SJSA1 (cell line): Measurements from ENCODE around the gene FIGN. TPM values are rescaled to one million over a fixed set of nuclear protein-coding genes. Genes with fewer than 3 reads are reported as not detected.
A peak's percentile ranks its signal among the peaks of the same experiment; 100 is the strongest.

Experiments used
- DNase-seq, 2 experiments: peaks; one replicate each; pipeline ENCODE4 v3.0.0-alpha.2; 2015 to 2020; ENCODE audit warnings: low spot score in 2 of 2, low read depth in 1 of 2
- H3K27ac ChIP-seq: fragments of 250-450 bp; sonication (Bioruptor Pico); 2 replicates; pipeline ENCODE4 v1.5.1; 2020; ENCODE audit warnings: mild to moderate bottlenecking, moderate library complexity
- H3K27me3 ChIP-seq: fragments of 250-450 bp; sonication (Bioruptor Pico); replicated peaks from 2 replicates; pipeline ENCODE4 v1.5.1; 2020; ENCODE audit warnings: mild to moderate bottlenecking, moderate library complexity
- H3K36me3 ChIP-seq: fragments of 250-450 bp; sonication (Bioruptor Pico); 2 replicates; pipeline ENCODE4 v1.5.1; 2020; ENCODE audit warnings: mild to moderate bottlenecking
- H3K4me1 ChIP-seq: fragments of 250-450 bp; sonication (Bioruptor Pico); replicated peaks from 2 replicates; pipeline ENCODE4 v1.6.1; 2021; ENCODE audit warnings: mild to moderate bottlenecking
- H3K4me3 ChIP-seq: fragments of 250-450 bp; sonication (Bioruptor Pico); 2 replicates; pipeline ENCODE4 v1.5.1; 2020; ENCODE audit warnings: mild to moderate bottlenecking
- H3K9me3 ChIP-seq: fragments of 250-450 bp; sonication (Bioruptor Pico); replicated peaks from 2 replicates; pipeline ENCODE4 v1.5.1; 2020; ENCODE audit warnings: mild to moderate bottlenecking
- total RNA-seq: library from RNA; depleted of rRNA; stranded (reverse); fragments of >200 nt; shearing (Covaris generic); gene quantifications from 2 replicates; pipeline ENCODE4 v1.2.3, GENCODE V29; 2014; rRNA removed

The FIGN gene, protein sequence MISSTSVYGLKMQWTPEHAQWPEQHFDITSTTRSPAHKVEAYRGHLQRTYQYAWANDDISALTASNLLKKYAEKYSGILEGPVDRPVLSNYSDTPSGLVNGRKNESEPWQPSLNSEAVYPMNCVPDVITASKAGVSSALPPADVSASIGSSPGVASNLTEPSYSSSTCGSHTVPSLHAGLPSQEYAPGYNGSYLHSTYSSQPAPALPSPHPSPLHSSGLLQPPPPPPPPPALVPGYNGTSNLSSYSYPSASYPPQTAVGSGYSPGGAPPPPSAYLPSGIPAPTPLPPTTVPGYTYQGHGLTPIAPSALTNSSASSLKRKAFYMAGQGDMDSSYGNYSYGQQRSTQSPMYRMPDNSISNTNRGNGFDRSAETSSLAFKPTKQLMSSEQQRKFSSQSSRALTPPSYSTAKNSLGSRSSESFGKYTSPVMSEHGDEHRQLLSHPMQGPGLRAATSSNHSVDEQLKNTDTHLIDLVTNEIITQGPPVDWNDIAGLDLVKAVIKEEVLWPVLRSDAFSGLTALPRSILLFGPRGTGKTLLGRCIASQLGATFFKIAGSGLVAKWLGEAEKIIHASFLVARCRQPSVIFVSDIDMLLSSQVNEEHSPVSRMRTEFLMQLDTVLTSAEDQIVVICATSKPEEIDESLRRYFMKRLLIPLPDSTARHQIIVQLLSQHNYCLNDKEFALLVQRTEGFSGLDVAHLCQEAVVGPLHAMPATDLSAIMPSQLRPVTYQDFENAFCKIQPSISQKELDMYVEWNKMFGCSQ
- 2.4 and 5.6 TPM in 2 replicates for total RNA-seq

DNA sequence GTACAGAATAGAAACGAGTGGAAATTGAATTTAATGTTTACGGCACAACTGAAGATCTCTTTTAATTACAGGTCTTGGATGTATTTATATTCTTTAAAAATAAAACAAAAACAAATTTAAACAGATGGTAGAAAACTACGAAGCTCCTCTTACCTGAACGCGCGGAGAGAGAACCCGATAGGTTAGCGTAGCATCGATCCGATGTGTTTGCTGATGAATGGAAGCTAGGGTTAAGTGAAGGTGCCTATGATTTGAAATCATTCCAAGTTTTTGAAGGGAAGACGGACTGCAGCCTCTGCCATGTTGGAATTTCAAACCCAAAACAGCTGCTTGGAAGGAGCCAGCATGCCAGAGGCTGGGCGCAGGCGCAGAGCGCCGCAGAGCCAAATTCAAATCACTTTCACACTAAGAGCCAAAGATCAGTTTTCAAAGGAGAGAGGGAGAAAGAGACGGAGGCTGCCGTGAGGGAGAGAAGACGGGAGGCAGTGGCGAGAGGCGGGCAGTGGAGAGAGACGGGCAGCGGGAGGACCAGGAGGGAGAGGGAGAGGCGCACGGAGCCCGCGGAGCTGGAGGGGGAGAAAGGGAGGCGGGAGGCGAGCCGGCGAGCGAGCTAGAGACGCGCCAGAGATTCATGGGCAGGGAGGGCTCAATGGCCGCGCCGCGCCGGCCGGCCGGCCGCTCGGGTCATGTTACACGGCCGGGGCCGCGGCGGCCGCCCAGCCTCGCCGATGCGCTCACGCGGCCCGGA, at the start of gene FIGN:
TSS of gene FIGN (minus strand) at position 324 of the 748 bp plus-strand sequence. CDS start 1,081 bp downstream, outside the sequence.
- Histone ChIP-seq H3K27me3 (no peaks in the 10 kb centered on the region), H3K9me3 (no peaks in the 10 kb centered on the region), H3K36me3 (peaks cover 6% of the 10 kb centered on the region), H3K4me1 (peaks cover 11% of the 10 kb centered on the region), H3K27ac (peak within 1 kb of the TSS; percentile 81), H3K4me3 (peak within 1 kb of the TSS; percentile 84)
- peak; percentile 70 to 86 for DNase-seq

DNA sequence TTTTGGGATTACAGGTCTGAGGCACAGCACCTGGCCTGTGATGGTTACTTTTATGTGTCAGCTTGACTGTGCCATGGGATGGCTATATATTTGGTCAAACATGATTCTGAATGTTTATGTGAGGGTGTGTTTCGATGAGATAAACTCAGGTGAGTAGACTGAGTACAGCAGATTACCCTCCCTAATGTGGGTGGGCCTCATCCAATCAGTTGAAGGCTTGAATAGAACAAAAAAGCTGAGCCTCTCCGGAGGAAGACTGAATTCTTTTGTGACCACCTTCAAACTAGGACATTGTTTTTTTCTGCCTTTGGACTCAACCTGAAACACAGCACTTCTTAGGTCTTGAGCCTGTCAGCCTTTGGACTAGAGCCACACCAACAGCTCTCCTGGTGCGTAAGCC, 49.4 kb upstream of the FIGN start:
- Histone ChIP-seq H3K36me3 (no peaks in the 10 kb centered on the region), H3K4me1 (0 out of 2 replicates have a peak, but pooled peaks cover 2% of the 10 kb centered on the region), H3K9me3 (no peaks in the 10 kb centered on the region), H3K4me3 (no peak overlapping the region), H3K27ac (no peak overlapping the region), H3K27me3 (no peaks in the 10 kb centered on the region)
- DNase-seq: no peak

DNA sequence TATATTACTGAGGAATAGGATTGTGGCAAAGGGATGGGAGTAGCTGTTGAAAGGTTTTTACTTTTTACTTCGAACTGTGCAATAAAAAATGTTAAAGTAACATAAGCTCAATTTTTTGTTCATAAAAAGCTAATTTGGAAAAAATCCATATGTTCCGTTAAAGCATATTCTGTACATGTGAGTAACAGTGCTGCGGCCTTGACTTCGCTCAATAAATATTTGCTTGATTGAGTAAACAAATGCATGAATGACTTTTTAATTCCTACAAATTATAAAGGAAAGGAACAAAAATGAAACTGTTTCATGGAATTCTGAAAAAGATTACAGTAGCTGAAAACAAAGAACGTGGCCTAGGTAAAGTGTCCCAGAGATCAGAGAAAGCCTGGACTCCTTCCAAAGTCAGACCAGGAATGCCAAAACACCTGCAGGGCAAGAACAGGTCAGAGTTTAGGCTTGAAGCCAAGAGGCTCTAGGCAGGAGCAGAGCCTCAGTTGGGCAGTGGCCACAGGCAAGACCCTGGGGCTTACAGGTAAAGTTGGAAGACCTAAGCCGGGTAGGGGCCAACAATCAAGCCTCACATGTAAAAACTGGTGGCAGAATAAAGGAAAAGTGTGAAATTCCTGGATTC, 44.3 kb upstream of the FIGN start:
- Histone ChIP-seq H3K36me3 (no peaks in the 10 kb centered on the region), H3K4me1 (peaks cover 23% of the 10 kb centered on the region), H3K27ac (no peak overlapping the region), H3K4me3 (no peak overlapping the region), H3K9me3 (no peaks in the 10 kb centered on the region), H3K27me3 (no peaks in the 10 kb centered on the region)
- no peak for DNase-seq

- Histone ChIP-seq H3K27ac (peak overlapping the region; percentile 54), H3K9me3 (no peaks in the 10 kb centered on the region), H3K4me1 (peaks cover 29% of the 10 kb centered on the region), H3K27me3 (no peaks in the 10 kb centered on the region), H3K4me3 (no peak overlapping the region), H3K36me3 (no peaks in the 10 kb centered on the region)
- DNase-seq: peak; percentile 86 to 88
Measured at GRCh38 chr2:163778045-163778781, 42.4 kb upstream of the FIGN start.

DNA sequence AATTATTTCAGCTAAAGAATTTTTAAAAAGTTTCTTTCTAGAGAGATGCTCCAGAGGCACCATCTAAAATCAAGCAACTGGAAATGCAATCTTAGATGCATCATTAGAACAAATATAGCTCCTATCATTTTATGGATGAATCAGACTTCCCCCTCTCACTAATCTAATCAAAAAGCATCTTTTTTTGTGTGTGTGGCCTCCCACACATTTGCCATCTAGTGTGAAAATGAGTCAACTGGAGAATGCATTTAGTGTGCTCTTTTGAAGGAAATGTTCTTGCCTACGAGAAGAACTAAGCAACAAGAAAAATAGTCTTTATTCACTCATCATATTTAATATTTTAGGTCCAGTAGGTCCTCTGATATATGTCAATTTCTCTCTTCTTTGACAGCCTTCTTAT, 39.5 kb upstream of the FIGN start:
- Histone ChIP-seq H3K27me3 (no peaks in the 10 kb centered on the region), H3K36me3 (no peaks in the 10 kb centered on the region), H3K9me3 (no peaks in the 10 kb centered on the region), H3K27ac (no peak overlapping the region), H3K4me1 (peaks cover 28% of the 10 kb centered on the region), H3K4me3 (no peak overlapping the region)
- peak in 1 of 2 experiments; percentile 5 for DNase-seq

DNA sequence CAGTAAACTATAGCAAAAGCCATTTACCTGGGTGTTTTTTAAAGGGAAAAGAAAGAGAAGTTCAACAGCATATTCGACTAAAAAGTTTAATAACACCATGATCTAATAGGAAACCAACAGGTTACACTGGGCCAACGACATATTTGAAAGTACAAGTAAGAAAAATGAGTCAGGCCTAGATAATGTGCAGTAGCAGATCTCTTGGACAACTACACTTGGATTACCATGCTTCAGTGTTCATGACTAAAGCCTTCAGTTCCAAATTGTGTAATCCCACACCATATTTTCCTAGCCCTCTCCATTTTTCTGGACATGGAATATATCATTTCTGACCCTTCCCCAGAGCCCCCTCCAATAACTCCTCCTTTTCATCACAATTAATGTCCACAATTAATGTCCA, 39.1 kb upstream of the FIGN start:
- no peaks in the 10 kb centered on the region for H3K27me3 ChIP-seq
- H3K4me3 ChIP-seq: no peak overlapping the region
- no peaks in the 10 kb centered on the region for H3K9me3 ChIP-seq
- no peaks in the 10 kb centered on the region for H3K36me3 ChIP-seq
- H3K27ac ChIP-seq: no peak overlapping the region
- DNase-seq: peak in 1 of 2 experiments; percentile 14
- H3K4me1 ChIP-seq: peaks cover 26% of the 10 kb centered on the region

GRCh38 chr2:163773276-163773675, 37.5 kb upstream of the FIGN start:
- Histone ChIP-seq H3K27ac (no peak overlapping the region), H3K4me1 (peaks cover 21% of the 10 kb centered on the region), H3K36me3 (no peaks in the 10 kb centered on the region), H3K27me3 (no peaks in the 10 kb centered on the region), H3K9me3 (no peaks in the 10 kb centered on the region), H3K4me3 (no peak overlapping the region)
- no peak for DNase-seq

- H3K4me1 ChIP-seq: peaks cover 11% of the 10 kb centered on the region
- H3K27ac ChIP-seq: no peak overlapping the region
- no peak for DNase-seq
- H3K36me3 ChIP-seq: no peaks in the 10 kb centered on the region
- H3K9me3 ChIP-seq: no peaks in the 10 kb centered on the region
- H3K4me3 ChIP-seq: no peak overlapping the region
- no peaks in the 10 kb centered on the region for H3K27me3 ChIP-seq
Measured at GRCh38 chr2:163771596-163771995, 35.8 kb upstream of the FIGN start.

GRCh38 chr2:163768881-163769695, 33.3 kb upstream of the FIGN start:
- H3K36me3 ChIP-seq: no peaks in the 10 kb centered on the region
- no peak for DNase-seq
- H3K4me3 ChIP-seq: no peak overlapping the region

GRCh38 chr2:163767097-163767496, 31.3 kb upstream of the FIGN start:
- Histone ChIP-seq H3K4me1 (no peaks in the 10 kb centered on the region; the same call in 1 of the 2 replicates), H3K4me3 (no peak overlapping the region), H3K36me3 (no peaks in the 10 kb centered on the region), H3K9me3 (no peaks in the 10 kb centered on the region), H3K27ac (no peak overlapping the region), H3K27me3 (peaks cover 8% of the 10 kb centered on the region; the same call in 1 of the 2 replicates)
- DNase-seq: no peak

More at GRCh38 chr2:163768881-163769695, 33.3 kb upstream of the FIGN start:
- Histone ChIP-seq H3K27me3 (no peaks in the 10 kb centered on the region), H3K4me1 (no peaks in the 10 kb centered on the region; the same call in 1 of the 2 replicates), H3K9me3 (no peaks in the 10 kb centered on the region), H3K27ac (no peak overlapping the region)

DNA sequence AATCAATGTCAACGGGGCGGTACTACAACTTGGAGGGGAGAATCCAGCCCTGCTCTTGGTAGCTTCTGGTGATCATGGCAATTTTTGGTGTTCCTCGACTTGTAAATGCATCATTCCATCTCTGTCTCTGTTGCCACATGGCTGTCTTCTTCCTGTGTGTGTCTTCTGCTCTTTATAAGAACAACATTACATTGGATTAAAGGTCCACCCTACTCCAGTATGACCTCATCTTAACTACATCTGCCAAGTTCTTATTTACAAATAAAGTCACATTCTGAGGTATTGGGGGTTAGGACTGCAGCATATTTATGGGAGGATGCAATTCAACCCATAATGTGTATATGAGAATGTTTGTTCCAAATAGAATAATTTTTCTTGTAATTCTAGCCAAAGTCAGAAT, 28.8 kb upstream of the FIGN start:
- Histone ChIP-seq H3K36me3 (no peaks in the 10 kb centered on the region), H3K27me3 (peaks cover 14% of the 10 kb centered on the region; the same call in 1 of the 2 replicates), H3K4me3 (no peak overlapping the region), H3K9me3 (no peaks in the 10 kb centered on the region), H3K4me1 (no peaks in the 10 kb centered on the region), H3K27ac (no peak overlapping the region)
- DNase-seq: no peak

- no peaks in the 10 kb centered on the region for H3K4me1 ChIP-seq
- no peaks in the 10 kb centered on the region for H3K9me3 ChIP-seq
- peaks cover 14% of the 10 kb centered on the region; the same call in 1 of the 2 replicates for H3K27me3 ChIP-seq
- no peak overlapping the region for H3K27ac ChIP-seq
- no peaks in the 10 kb centered on the region for H3K36me3 ChIP-seq
- no peak for DNase-seq
- no peak overlapping the region for H3K4me3 ChIP-seq
Measured at GRCh38 chr2:163759013-163759412, 23.2 kb upstream of the FIGN start.
